ELF-1 (cell line): ENCODE data around the gene IQGAP1.
"Not testable (repeated sequence)": the region's sequence is repeated elsewhere in the genome, so short reads cannot be mapped to it uniquely, and the experiment has no call there.

Source experiments
- DNase-seq: peaks from one replicate; pipeline ENCODE4 v3.0.0-alpha.2; 2016; ENCODE audit warnings: low read depth, low spot score

IQGAP1 gene

DNA sequence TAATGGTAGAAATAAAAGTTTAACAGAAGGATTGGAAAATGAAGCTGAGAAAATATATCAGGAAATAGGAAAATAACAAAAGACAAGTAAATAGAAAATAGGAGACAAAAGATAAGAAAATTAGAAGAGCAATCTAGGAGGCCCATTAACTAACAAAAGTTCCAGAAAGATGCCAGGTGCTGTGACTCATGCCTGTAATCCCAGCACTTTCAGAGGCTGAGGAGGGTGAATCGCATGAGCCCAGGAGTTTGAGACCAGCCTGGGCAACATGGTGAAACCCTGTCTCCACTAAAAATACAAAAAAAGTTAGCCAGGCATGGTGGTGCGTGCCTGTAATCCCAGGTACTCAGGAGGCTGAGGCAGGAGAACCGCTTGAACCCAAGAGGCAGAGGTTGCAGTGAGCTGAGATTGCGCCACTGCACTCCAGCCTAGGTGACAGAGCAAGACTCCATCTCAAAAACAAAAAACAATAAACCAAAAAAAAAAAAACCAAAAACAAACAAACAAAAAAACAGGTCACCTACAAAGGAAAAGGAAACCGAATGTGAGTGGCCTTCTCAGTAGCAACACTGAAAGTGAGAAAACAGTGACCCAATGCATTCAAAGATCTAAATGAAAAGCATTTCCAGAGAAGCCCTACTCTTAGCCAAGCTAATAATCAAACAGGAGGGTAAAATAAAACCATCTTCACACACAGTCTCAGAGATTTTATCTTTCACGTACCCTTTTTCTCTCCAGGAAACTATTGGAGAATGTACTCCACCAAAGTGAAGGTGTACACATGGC lies 136.2 kb downstream of the IQGAP1 start:
- not testable (repeated sequence) for DNase-seq

DNA sequence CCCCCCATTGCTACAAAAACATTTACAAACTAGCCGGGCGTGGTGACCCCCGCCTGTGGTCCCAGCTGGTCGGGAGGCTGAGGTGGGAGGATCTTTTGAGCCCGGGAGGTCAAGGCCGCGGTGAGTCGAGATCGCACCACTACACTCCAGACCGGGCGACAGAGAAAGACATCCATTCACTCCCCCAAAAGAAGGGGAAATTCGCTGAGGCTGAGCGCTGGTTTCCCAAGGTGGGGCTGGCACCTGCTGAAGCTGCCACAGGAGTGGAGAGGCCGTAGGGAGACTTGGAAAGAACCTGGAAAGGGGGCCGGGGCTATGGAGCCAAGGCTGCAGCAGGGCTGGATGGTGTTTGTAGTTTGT lies 140.9 kb downstream of the IQGAP1 start:
- DNase-seq = no peak

DNA sequence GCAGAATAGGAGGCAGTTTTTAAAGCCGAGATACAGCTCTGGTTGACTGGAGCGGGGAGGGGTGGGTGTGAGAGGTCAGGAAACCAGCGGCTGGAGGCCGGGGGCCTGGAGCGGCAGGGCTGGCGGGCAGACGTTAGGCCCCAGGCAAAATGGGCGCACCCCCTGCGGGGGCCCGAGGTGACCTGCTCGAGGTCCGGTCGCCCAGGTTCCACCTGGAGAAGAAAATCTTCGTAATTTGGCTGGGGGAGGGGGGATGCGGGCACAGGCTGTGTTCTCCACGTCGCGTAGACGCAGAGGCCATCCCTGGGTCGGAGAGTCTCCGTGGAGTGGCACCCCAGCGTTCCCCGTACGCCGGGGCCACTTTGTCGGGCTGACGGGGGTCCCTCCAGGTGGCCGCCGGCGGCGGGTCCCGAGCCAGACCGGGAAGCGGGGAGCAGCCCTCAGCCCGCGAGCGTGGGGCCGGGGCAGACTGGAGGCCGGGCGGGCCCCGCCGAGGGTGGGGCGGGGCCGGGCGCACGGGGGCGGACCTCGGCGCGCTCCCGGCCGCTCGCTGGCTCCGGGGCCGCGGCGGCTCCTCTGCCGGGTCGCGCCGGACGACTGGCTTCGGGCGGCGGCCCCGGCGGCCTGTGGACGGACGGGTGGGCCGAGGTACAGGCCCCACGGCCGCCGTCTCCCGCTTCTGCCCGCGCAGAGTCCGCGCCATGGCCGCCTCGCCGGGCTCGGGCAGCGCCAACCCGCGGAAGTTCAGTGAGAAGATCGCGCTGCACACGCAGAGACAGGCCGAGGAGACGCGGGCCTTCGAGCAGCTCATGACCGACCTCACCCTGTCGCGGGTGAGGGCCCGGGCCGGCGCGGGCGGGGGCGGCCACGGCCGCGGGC lies 141.6 kb downstream of the IQGAP1 start, which contains the start of gene CRTC3:
Gene CRTC3 (plus strand): TSS at position 553 of the 879 bp plus-strand sequence. CDS start 149 bp downstream, at position 702.
- DNase-seq = peak; percentile 52

DNA sequence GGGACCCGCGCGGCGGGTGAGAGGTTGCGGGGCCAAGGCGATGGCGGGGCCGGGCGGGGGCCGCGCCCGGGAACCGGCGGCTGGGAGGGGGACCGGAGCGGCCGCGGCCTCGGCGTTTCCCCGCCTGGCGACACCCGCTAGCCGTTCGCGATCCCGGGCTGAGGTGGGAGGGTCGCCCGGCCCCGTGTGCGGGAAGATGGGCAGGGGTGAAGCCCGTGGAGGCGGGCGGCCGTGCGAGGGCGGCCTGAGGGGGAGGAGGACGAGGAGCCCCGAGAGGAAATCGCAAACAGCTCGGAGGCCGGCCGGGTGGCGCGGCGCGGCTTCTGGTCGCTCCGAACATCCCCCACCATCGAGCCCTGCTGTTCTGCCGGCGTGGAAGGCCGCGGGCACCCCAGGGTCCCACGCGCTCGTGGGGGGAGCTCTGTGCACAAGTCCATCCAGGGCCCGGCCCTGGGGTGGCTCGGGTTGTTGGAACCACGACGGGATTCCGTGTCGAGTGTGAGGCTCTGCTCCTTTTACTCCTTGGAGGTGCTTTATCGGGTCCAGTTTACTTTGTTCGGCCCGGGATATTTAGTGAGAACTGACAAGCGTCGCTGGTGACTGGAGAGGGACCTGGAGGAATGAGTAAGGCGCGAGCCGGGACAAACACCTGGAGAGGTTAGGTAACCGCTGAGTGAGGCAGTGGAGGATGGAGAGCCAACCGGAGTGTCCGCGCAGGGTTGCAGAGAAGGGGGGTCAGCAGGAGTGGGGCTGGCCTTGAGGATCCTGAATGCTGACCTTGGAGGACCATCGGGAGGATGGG lies 142.4 kb downstream of the IQGAP1 start:
- peak; percentile 52 for DNase-seq

DNA sequence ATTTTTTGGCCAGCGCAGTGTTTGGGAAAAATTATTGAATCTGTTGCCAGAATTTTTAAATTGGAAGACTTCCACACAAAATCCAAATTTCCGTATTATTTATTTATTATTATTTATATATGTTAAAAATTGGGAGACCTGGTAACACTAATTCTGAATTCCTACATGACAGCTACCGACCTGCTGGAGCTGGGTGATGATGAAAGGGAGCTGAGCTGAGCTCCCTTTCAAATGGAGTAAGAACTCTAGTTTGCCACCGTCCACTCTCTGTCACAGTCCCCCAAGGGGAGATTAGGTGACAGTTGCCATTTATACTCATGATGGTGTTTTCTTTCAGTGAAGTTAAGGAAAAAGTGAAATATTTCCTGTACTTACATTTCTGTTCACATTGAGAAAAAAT lies 143.1 kb downstream of the IQGAP1 start:
- DNase-seq = no peak

DNA sequence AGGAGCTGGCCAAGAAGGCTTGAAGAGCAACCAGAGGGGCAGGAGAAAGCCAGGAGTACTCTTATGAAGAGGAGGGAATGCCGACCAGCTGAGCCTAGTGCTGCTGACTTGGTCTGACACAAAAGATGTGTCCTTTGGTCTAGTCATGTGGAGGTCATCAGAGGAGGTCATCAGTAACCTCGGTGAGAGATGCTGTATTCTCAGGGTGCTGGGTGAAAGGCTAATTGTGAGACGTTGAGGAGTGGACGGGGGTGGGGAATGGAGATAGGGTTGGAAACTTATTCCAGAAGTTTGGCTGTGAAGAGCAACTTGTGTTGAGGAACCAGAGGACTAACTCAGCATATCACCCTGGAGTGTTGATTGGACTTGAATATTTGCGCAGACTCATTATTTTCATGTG lies 147.2 kb downstream of the IQGAP1 start:
- no peak for DNase-seq

DNA sequence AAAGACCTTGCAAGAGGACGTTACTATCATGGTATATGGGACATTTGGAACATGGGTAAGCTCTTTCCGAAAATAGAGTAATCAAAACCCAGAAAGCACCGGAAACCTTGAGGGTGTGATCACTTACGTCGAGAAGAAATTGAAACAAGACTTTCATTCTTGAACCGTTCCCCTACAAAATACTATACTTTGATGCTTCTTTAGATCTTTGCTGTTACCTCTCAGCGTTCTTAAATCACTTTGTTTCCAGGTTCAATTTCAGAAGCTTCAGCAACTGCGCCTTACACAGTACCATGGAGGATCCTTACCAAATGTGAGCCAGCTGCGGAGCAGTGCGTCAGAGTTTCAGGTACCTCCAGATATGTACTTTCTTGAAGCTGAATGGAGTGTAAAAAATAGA lies 151.7 kb downstream of the IQGAP1 start:
- DNase-seq = no peak

DNA sequence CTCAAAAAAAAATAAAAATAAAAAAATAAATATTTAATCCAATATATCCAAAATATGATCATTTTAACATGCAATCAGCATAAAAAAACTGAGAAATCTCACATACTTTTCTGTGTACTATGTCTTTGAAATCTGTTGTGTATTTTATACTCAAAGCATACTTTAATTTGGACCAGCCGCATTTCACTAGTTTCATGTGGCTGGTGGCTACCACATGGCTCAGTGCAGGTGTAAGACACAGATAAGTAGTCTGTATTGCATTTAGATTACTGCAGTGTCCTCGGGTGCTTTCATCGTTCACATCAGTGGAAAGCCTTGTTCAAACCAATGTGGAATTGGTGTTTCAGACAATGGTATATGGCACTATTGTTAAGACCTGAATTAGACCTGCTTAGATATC lies 152.7 kb downstream of the IQGAP1 start:
- no peak for DNase-seq

DNA sequence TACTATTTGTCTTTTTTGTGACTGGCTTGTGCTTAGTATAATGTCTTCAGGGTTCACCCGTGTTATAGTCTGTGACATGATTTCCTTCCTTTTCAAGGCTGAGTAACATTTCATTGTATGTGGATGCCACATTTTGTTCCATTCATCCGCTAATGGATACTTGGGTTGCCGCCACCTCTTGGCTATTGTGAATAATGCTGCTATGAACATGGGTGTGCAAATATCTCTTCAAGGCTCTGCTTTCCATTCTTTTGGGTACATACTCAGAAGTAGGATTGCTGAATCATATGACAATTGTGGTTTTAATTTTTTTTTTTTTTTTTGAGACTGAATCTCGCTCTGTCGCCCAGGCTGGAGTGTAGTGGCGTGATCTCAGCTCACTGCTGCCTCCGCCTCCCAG lies 157.1 kb downstream of the IQGAP1 start:
- no peak for DNase-seq

DNA sequence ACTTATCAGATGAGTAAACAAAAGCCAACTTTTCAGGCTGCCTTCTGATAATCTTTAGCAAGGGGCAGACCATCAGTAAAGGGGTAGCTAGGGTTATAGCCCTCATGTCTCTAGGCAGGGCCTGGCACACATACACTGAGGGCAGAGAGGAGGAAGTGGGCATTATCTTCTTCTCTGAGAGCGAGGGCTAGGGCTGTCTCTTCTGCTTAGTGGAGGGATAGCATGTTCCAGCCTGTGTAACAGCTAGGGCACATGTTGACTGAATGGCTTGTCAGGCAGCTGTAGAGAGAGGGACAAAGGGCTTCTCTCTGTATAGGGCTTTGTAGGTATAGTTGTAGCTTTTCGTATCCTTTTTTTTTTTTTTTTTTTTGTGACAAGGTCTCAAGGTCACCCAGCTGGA lies 159.5 kb downstream of the IQGAP1 start:
- DNase-seq = no peak

DNA sequence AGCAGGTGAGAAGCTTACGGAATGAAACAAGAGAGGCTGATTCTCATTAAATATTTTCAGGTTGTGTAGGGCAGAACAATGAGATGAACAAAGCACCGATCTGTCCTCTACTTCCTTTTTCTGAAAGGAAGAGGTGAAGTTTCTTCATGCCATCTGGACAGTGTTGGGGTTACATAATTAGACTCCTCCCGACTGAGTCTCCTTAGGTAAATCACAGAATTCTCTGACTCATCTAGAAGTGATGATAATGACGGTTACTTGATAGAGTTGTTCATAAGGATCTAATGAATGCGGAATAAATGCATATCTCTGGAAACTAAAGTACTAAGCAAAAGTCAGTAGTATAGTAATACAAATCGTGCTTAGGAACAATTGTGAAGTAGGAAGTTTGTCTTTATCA lies 162.9 kb downstream of the IQGAP1 start:
- no peak for DNase-seq
